ENCODE results near the gene INSC.

The INSC gene

GRCh38 chr11:15142838-15143237 is 28.1 kb downstream of the INSC start:
- POLR2A ChIA-PET: no interaction called here
- no peak for TF ChIP-seq CTCF (IDR thresholded peaks at IDR 0.05; ENCODE audit: control extremely low read depth, extremely low read depth, low read depth, missing control alignments)
- DNase-seq (ENCODE audit: extremely low spot score): no peak
- CTCF ChIA-PET: interaction anchor here (1.1 to 3.0 kb wide), 3 partner anchors 17 to 43 kb away, joined by 3 to 11 read pairs (median 3); no protein-coding TSS in a partner anchor

- ChIA-PET CTCF (no interaction called here), POLR2A (no interaction called here)
- no peak for TF ChIP-seq CTCF (IDR thresholded peaks at IDR 0.05; ENCODE audit: control extremely low read depth, extremely low read depth, low read depth, missing control alignments)
- DNase-seq (ENCODE audit: extremely low spot score): no peak
Observed at GRCh38 chr11:15143855-15144254, 29.1 kb downstream of the INSC start.

GRCh38 chr11:15144347-15144746 is 29.6 kb downstream of the INSC start:
- ChIA-PET CTCF (no interaction called here), POLR2A (no interaction called here)
- no peak for DNase-seq (ENCODE audit: extremely low spot score)
- no peak for TF ChIP-seq CTCF (IDR thresholded peaks at IDR 0.05; ENCODE audit: control extremely low read depth, extremely low read depth, low read depth, missing control alignments)

- no peak for TF ChIP-seq CTCF (IDR thresholded peaks at IDR 0.05; ENCODE audit: control extremely low read depth, extremely low read depth, low read depth, missing control alignments)
- CTCF ChIA-PET: interaction anchor here (0.7 kb wide), 1 partner anchor 13 kb away, joined by 3 read pairs; no protein-coding TSS in a partner anchor
- no peak for DNase-seq (ENCODE audit: extremely low spot score)
- POLR2A ChIA-PET: no interaction called here
Observed at GRCh38 chr11:15145151-15145550, 30.4 kb downstream of the INSC start.

- TF ChIP-seq CTCF (IDR thresholded peaks at IDR 0.05; ENCODE audit: control extremely low read depth, extremely low read depth, low read depth, missing control alignments): no peak
- ChIA-PET CTCF (interaction anchor here (0.7 kb wide), 1 partner anchor 14 kb away, joined by 3 read pairs; no protein-coding TSS in a partner anchor), POLR2A (no interaction called here)
- no peak for DNase-seq (ENCODE audit: extremely low spot score)
Observed at GRCh38 chr11:15145615-15146014, 30.9 kb downstream of the INSC start.

DNA sequence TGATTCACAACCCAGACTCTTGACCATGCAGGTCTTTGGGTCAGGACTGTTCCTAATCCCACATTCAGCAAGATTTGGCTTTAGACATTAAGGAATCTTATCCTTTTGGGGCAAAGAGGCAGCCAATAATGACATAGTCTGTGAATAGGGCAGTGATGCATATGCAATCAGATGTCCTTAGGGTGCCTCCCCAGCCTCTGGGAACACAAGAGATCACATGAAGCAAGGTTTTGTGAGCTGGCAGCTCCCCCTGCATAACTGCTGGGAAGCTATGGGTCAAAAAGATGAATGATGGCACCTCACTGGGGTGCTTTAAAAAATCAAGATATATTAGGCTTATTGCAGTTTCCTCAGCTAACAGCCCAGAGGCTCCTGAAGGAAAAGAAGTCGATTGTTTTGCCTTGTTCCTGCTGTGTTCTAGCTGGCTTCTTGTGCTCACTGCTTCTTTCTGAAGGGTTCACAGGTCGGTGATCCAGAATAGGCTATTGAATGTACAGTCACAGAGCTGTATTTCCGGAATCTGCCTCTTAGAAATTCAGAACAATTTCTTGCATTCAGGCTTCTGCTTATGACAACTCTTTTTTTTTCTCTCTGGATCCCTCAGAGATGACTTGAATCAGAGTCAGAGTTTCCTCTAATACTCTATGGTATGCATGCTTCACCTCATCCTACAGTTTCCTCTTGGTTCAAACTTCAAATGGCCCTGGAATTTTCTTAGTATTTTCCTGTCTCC is 31.7 kb downstream of the INSC start:
- no peak for DNase-seq (ENCODE audit: extremely low spot score)
- TF ChIP-seq CTCF (IDR thresholded peaks at IDR 0.05; ENCODE audit: control extremely low read depth, extremely low read depth, low read depth, missing control alignments): no peak
- ChIA-PET CTCF (interaction anchor here (1.5 to 1.9 kb wide), 2 partner anchors 30 to 46 kb away, joined by 3 to 9 read pairs; no protein-coding TSS in a partner anchor), POLR2A (no interaction called here)
